ENCODE data around the gene OARD1.
A peak's percentile ranks its signal among the peaks of the same experiment; 100 is the strongest.

OARD1 gene

DNA sequence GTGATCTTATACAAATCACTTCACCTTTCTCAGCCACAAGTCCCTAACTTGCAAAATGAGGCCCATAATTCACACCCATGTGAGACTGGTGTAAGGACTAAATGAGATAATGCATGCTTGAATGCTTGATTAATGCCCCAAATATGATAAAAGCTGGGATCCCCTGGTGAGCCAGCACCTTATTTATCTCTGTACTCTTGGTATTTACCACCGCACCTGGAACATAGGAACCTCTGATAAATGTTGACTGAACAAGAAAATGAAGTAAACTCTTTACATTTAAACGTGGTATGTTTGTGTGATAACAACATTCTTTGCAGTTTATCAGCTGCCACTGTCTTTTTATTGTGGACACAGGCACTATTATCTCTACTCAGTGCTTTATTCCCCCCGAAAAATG lies 21.6 kb downstream of the OARD1 start:
- no peak for DNase-seq (ENCODE audit: extremely low read depth in 1 of 2, low read depth in 1 of 2)

DNA sequence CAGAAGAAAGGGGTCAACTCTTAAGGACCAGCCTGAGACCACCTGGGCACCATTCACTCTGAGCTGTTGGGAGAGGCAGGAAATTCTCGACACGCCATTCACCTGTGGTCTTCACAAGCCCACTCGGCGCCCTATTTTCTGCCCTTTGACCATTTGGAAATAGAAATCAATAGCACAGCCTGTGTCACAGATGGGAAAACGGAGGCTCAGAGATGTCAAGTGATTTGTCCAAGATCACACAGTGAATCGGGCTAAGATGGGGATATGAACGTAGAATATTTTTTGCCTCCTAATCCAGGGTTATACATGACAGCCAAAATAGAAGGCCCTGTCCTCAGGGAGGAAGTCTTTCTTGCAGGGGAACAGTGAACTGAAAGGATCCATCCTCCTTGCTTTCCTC lies 22.2 kb downstream of the OARD1 start:
- no peak for DNase-seq (ENCODE audit: extremely low read depth in 1 of 2, low read depth in 1 of 2)

- DNase-seq (ENCODE audit: extremely low read depth in 1 of 2, low read depth in 1 of 2): no peak
These were observed 22.6 kb downstream of the OARD1 start for GRCh38 chr6:41049521-41049920.

DNA sequence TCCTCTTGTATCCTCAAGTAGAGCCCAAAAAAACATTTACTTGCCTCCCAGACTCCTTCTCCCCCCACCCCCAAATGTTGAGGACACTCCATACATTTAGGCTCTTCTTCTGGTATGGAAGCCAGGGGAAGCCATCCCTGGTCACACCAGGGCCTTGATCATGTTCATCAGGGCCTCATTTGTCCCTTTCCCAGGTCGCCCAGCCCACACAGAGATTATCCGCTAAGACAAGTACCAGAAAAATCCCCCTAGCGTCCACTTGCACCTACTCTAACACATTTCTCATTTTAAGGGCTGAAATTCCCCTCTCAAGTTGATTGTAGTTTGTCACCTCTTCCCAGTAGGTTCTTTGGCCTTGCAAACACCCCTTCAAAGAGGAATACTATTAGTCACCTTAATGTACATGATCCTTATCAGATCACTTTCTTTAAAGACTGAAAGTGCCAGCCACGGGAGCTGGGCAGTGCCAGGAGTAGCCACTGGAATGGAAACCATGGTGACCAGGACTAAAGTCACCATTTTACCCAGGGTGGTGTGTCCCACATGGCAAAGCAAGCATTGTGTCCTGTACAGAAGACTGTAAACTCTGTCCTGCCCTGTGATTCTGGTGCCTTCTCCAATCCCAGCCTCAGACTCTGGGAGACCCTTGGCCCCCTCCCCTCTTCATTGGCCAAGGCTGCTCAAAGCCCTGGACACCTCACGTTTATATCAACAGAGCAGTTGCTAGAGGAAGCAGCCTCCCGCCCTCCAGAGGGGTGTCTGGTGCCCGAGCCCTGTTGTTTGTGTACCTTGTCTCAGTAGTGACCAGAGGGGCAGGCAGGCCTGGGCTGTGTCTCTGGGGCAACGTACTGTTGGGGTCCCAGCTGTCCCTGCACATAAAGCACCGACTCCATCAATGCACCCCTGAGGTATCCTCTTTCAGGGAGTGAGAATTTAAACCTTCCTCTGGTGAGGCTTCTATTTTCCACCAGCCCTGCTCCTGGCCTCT lies 24.1 kb downstream of the OARD1 start:
- DNase-seq (ENCODE audit: extremely low read depth in 1 of 2, low read depth in 1 of 2): no peak

GRCh38 chr6:41047306-41047705 lies 24.9 kb downstream of the OARD1 start:
- DNase-seq (ENCODE audit: extremely low read depth in 1 of 2, low read depth in 1 of 2): no peak

- no peak for DNase-seq (ENCODE audit: extremely low read depth in 1 of 2, low read depth in 1 of 2)
These were observed 26.1 kb downstream of the OARD1 start for GRCh38 chr6:41046084-41046483.

DNA sequence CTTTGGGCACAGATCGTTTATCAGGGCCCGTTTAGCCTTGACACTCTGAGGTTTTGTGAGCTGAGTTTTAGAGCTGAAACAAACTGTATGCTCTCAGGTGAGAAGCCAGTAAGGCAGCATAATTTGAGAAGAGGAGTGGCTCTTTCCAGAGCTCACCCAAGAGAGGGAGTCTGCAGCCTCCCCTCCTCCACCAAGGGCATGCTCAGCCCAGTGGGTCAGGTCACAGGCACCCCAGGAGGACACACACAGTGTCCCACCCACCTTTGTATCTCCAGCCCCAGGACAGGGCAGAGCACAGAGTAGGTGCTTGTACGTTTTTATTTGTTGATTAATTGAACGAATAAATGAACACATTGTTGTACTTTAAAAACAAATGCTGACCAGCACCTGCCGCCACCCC lies 26.5 kb downstream of the OARD1 start:
- no peak for DNase-seq (ENCODE audit: extremely low read depth in 1 of 2, low read depth in 1 of 2)

- DNase-seq (ENCODE audit: extremely low read depth in 1 of 2, low read depth in 1 of 2): no peak
These were observed 29.0 kb downstream of the OARD1 start for GRCh38 chr6:41043151-41043550.

- DNase-seq (ENCODE audit: extremely low read depth in 1 of 2, low read depth in 1 of 2): no peak
These were observed 29.7 kb downstream of the OARD1 start, which contains the start of gene TSPO2 for GRCh38 chr6:41042226-41043055. TSS of gene TSPO2 (plus strand) at chr6:41042467. CDS start at chr6:41042986, 519 bp downstream.

- no peak for DNase-seq (ENCODE audit: extremely low read depth in 1 of 2, low read depth in 1 of 2)
These were observed 31.1 kb downstream of the OARD1 start for GRCh38 chr6:41040940-41041536.

- no peak for DNase-seq (ENCODE audit: extremely low read depth in 1 of 2, low read depth in 1 of 2)
These were observed 31.8 kb downstream of the OARD1 start for GRCh38 chr6:41040101-41040939.

DNA sequence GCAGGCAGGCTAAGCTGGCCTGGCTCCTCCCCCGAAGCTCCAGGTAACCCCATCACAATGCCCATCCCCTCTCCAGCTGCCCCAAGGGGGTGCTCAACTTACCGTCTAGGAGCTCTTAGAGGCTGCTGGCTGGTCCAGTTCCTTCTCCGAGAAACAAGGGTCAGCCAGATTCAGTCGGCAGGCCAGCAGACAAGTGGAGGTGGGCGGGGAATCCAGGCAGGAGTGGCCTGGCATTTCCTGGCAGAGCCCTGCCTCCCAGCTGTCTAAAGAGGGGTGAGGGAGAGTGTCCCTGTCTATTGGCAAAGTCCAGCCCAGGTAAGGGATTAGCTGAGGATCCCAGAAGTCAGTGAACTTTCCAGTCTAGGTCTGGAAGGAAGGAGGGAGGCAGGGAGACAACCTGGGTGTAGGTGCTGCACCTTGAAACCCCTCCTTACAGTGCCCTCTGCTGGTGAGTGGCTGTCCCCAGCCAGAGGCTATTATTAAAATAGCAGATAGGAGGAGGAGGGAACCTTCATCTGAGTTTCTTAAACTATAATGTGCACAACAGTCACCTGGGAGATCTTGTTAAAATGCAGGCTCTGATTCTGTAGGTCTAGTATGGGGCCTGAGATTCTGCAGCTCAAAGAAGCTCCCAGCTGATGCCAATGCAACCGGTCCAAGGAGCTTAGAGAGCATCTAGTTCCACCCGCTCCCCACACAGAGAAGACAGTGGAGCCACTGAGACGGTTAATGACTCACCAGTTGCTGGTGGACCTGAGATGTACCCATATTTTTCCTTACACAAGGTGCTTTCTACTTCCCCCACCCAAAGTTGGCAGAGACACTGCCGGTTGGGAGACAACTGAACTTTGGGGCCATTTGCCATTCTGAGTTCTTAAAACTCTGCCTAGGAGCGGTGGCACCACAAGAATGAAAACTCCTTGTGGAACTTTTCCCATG lies 32.8 kb downstream of the OARD1 start, which contains the start of gene UNC5CL:
TSS of gene UNC5CL (minus strand) at position 162 of the 939 bp plus-strand sequence. CDS start 4,147 bp downstream, outside the sequence.
- DNase-seq (ENCODE audit: extremely low read depth in 1 of 2, low read depth in 1 of 2): peak in 1 of 2 donors; percentile 27

GRCh38 chr6:41038205-41038604 lies 34.0 kb downstream of the OARD1 start:
- no peak for DNase-seq (ENCODE audit: extremely low read depth in 1 of 2, low read depth in 1 of 2)

DNA sequence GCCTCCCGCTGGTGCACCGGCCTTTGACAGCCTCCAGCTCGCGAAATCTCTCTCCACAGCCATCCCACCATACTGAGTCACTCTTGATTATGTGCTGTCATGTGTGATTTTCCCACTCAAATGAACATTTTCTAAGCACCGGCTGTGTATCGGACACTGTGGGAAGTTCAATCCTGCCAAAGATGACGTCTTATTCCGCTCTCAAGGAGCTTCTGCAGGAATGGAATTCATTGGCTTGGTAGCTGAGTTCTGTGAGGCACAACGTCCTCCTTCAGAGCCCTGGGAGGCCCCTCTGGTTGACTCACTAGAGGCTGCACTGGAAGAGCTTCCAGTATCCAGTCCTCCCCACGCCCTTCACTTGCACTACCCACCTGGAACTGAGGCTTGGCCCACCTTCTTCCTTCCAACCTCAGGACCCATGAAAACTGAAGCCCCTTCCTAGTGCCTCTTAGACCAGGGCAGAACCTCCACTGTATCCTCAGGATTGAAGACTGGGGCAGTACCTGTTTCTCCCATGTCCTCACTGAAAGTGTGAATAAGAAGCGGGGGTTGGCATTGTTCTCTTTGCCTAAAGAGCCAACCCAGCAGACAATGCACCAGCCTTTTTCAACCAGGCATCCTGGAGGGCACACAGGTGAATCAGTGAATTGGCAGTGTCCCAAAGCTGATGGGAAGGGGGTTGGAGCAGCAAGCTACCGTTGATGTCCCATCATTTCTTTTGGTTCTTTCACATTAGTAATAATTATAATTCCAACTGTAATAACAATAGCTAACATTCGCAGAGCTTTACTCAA lies 34.9 kb downstream of the OARD1 start:
- DNase-seq (ENCODE audit: extremely low read depth in 1 of 2, low read depth in 1 of 2): no peak

- no peak for DNase-seq (ENCODE audit: extremely low read depth in 1 of 2, low read depth in 1 of 2)
These were observed 35.6 kb downstream of the OARD1 start for GRCh38 chr6:41036601-41037000.

DNA sequence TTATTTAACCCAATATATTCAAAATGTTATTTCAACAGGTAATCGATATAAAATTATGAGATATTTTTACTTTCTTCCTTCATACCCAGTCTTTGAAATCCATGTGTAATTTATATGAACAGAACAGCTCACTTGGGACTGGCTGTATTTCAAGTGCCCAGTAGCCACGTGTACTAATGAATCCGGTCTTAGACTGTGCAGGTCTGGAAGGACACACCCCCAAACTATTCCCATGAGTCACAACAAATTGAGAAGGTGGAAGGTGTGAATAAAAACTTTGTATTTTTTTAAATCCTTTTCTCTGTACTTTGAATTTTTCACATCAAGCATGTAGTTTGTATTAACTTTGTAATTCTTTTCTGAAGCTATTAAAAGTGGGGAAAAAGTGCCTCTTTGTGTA lies 36.0 kb downstream of the OARD1 start:
- no peak for DNase-seq (ENCODE audit: extremely low read depth in 1 of 2, low read depth in 1 of 2)

- DNase-seq (ENCODE audit: extremely low read depth in 1 of 2, low read depth in 1 of 2): no peak
These were observed 38.4 kb downstream of the OARD1 start for GRCh38 chr6:41033776-41034175.

DNA sequence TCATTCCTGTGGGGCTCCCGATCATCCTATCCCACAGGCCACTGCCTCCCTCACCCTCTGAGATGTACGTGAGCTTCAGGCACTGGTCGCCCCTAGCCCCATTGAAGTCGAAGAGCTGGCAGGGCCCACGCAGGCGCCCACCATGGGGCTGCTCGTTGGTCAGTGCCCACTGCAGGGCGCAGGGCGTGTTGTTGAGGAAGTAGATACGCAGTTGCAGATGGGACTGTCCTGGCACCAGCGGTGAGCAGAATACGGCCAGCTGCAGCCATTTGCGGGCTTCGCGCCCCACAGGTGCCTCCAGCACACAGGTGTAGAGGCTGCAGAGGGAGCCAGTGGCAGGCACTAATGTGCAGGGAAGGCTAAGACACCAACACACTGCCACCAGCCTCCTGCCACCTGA lies 39.3 kb downstream of the OARD1 start:
- no peak for DNase-seq (ENCODE audit: extremely low read depth in 1 of 2, low read depth in 1 of 2)
